K562 (cell line): Measurements from ENCODE around the gene ACRBP. TPM values are rescaled to one million over a fixed set of nuclear protein-coding genes. Genes with fewer than 3 reads are reported as not detected.

Source experiments
- DMBX1 ChIP-seq: fragments of 250-450 bp; sonication (Bioruptor Pico); IDR thresholded peaks from 2 replicates; pipeline ENCODE4 v1.8.0; 2022; ENCODE audit warnings: inconsistent platforms, mild to moderate bottlenecking, moderate library complexity, borderline replicate concordance
- ELF1 ChIP-seq: fragments of 200-800 bp; sonication (Bioruptor generic); IDR thresholded peaks from 2 replicates; pipeline ENCODE4 v1.6.1; 2016; ENCODE audit warnings: missing genetic modification characterization, missing compliant biosample characterization
- ELK3 ChIP-seq: fragments of 450-650 bp; formaldehyde crosslinking; IDR thresholded peaks from 2 replicates; pipeline ENCODE4 v1.4.0; 2020; ENCODE audit warnings: mild to moderate bottlenecking
- GMEB1 ChIP-seq: fragments of 250-450 bp; sonication (Bioruptor Pico); IDR thresholded peaks from 2 replicates; pipeline ENCODE4 v1.4.0; 2020; ENCODE audit warnings: mild to moderate bottlenecking
- KLF6 ChIP-seq: fragments of 250-450 bp; sonication (Bioruptor Pico); IDR thresholded peaks from 2 replicates; pipeline ENCODE4 v1.4.0; 2020; ENCODE audit warnings: mild to moderate bottlenecking, moderate library complexity, borderline replicate concordance
- MCM3 ChIP-seq: fragments of 450-650 bp; IDR thresholded peaks from 2 replicates; pipeline ENCODE4 v1.6.1; 2016
- MYC ChIP-seq, 2 experiments: fragments of 250-450 bp in 1 of 2; sonication (Bioruptor Pico) in 1 of 2; IDR thresholded peaks; 2 replicates each; pipeline versions ENCODE4 v1.5.1 to v1.6.1; 2012 to 2021; ENCODE audit warnings: low read depth in 2 of 2, borderline replicate concordance in 1 of 2, improper control_type of control experiment in 1 of 2, low read length in 1 of 2, mild to moderate bottlenecking in 1 of 2, moderate library complexity in 1 of 2
- NCOR1 ChIP-seq: fragments of 450-650 bp; IDR thresholded peaks from 2 replicates; pipeline ENCODE4 v1.6.1; 2016; ENCODE audit warnings: mild to moderate bottlenecking, moderate library complexity
- PTTG1 ChIP-seq: fragments of 450-650 bp; IDR thresholded peaks from 2 replicates; pipeline ENCODE4 v1.6.1; 2016; ENCODE audit warnings: low read depth, mild to moderate bottlenecking, missing genetic modification characterization, missing compliant biosample characterization
- RERE ChIP-seq: sonication (generic); formaldehyde crosslinking; IDR thresholded peaks from 2 replicates; pipeline ENCODE4 v1.8.0; 2023; ENCODE audit warnings: missing genetic modification reagents, mild to moderate bottlenecking, borderline replicate concordance
- SMAD4 ChIP-seq: fragments of 250-450 bp; sonication (Bioruptor Pico); conservative IDR thresholded peaks from 2 replicates; pipeline ENCODE4 v1.8.0; 2021; ENCODE audit warnings: inconsistent platforms, mild to moderate bottlenecking, moderate library complexity
- TFAP4 ChIP-seq: sonication (generic); formaldehyde crosslinking; IDR thresholded peaks from 2 replicates; pipeline ENCODE4 v1.8.0; 2022; ENCODE audit warnings: missing genetic modification reagents, mild to moderate bottlenecking, moderate library complexity, borderline replicate concordance
- ZBTB43 ChIP-seq: sonication (generic); formaldehyde crosslinking; IDR thresholded peaks from 2 replicates; pipeline ENCODE4 v1.8.0; 2023; ENCODE audit warnings: mild to moderate bottlenecking, missing genetic modification reagents
- ZBTB7A ChIP-seq: IDR thresholded peaks from 2 replicates; pipeline ENCODE4 v1.6.1; 2011; ENCODE audit warnings: low read depth, mild to moderate bottlenecking, low read length, moderate library complexity, borderline replicate concordance; ENCODE audit not compliant: control insufficient read depth
- ZKSCAN3 ChIP-seq: fragments of 250-450 bp; sonication (Bioruptor Pico); IDR thresholded peaks from 2 replicates; pipeline ENCODE4 v1.4.0; 2020
- ZNF780A ChIP-seq: fragments of 250-450 bp; sonication (Bioruptor Pico); IDR thresholded peaks from 2 replicates; pipeline ENCODE4 v1.5.0; 2021; ENCODE audit warnings: mild to moderate bottlenecking
- polyA plus RNA-seq, 8 experiments: library from polyadenylated mRNA; depleted of rRNA in 4 of 8; stranded (reverse) in 5 of 8; unstranded in 3 of 8; fragments of >200 nt; fragmentation: Nextera tagmentation in 2 of 8; fragmentation: Illumina TruSeq in 1 of 8; extraction: Ambion mirVana in 2 of 8; extraction: Trizol in 1 of 8; gene quantifications; 2 replicates each; pipeline versions ENCODE4 v1.2.1 to v1.2.3, GENCODE V29; 2011 to 2014; ENCODE audit warnings: inconsistent platforms in 1 of 8, missing spikeins in 1 of 8
- total RNA-seq, 7 experiments: library from RNA; depleted of rRNA in 6 of 7; stranded (reverse); fragments of >200 nt in 6 of 7; fragmentation: Illumina TruSeq in 2 of 7; extraction: Trizol in 2 of 7; gene quantifications; 2 replicates each; pipeline versions ENCODE4 v1.2.1 to v1.2.3, GENCODE V29; 2011 to 2021; ENCODE audit warnings: low replicate concordance in 1 of 7

Gene ACRBP
- total and polyA plus RNA-seq, 9 of the 15 experiments (the other 6 are each of a cell fraction or from before 2014, with no cell fraction given) = 3.1 to 31.8 (median 8.4) TPM

- no peak for TF ChIP-seq ZNF780A (CRISPR knock-in tag)
- TF ChIP-seq KLF6 (CRISPR knock-in tag) = no peak
- no peak for TF ChIP-seq ZBTB43 (CRISPR knock-in tag)
- no peak for TF ChIP-seq GMEB1 (CRISPR knock-in tag)
- TF ChIP-seq TFAP4 (CRISPR knock-in tag) = peak; percentile 39; the same call in 1 of the 2 replicates
- TF ChIP-seq NCOR1 = peak; percentile 92
- TF ChIP-seq DMBX1 (CRISPR knock-in tag) = peak; percentile 61; the same call in 1 of the 2 replicates
- TF ChIP-seq ZKSCAN3 (CRISPR knock-in tag) = no peak
- TF ChIP-seq MYC (IDR thresholded peaks at IDR 0.05; ENCODE audit: low read depth, low read length) = peak; percentile 58
- TF ChIP-seq MYC (CRISPR knock-in tag; IDR thresholded peaks at IDR 0.05; ENCODE audit: borderline replicate concordance, low read depth) = no peak
- TF ChIP-seq SMAD4 (CRISPR knock-in tag) = peak; percentile 76
- no peak for TF ChIP-seq MCM3
- TF ChIP-seq ELF1 = no peak
- TF ChIP-seq RERE (CRISPR knock-in tag) = no peak
- TF ChIP-seq PTTG1 (tag) = no peak
- no peak for TF ChIP-seq ELK3 (CRISPR knock-in tag)
- peak; percentile 38; the same call in 1 of the 2 replicates for TF ChIP-seq ZBTB7A
These were observed 8.0 kb downstream of the ACRBP start (continued) for GRCh38 chr12:6639151-6639801.
